ENCODE data around the gene TIMP2.
A peak's percentile ranks its signal among the peaks of the same experiment; 100 is the strongest.

Gene TIMP2

GRCh38 chr17:78832541-78832810 lies 92.7 kb downstream of the TIMP2 start:
- DNase-seq = no peak

GRCh38 chr17:78831688-78832540 lies 93.3 kb downstream of the TIMP2 start:
- DNase-seq = no peak

- no peak for DNase-seq
Observed at GRCh38 chr17:78829477-78829876, 95.7 kb downstream of the TIMP2 start.

GRCh38 chr17:78828470-78829185 lies 96.6 kb downstream of the TIMP2 start:
- peak; percentile 53 for DNase-seq

DNA sequence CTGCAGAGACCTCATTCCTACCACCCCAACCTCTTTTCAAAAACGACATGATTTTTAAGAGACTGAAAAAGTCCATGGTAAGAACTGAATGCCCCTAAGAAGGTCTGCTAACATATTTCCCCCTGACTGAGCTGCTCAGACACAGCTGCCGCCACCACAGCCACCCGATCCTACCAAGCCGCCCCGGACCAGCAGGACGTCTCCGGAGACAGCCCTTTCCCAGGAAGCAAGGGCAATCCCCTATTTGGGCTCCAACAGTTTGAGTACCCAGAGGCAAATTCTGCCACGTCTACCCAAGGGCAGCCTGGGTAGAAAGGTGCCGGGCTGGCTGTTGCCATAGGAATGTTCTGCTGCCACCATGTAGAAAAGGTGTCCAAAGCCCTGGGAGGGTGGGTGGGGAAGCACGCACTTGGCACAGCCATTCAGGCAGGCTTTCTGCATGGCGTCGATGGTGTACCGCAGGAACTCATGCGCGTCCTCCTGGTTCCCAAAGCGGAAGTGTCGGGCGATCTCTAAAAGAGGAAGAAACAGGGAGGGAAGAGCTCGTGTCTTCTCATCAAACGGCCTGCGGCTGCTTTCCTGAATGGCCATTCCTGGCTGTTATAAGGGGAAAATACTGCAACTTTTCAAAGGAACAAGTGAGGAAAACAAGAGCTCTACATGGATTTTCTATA lies 98.2 kb downstream of the TIMP2 start:
- DNase-seq = no peak

DNA sequence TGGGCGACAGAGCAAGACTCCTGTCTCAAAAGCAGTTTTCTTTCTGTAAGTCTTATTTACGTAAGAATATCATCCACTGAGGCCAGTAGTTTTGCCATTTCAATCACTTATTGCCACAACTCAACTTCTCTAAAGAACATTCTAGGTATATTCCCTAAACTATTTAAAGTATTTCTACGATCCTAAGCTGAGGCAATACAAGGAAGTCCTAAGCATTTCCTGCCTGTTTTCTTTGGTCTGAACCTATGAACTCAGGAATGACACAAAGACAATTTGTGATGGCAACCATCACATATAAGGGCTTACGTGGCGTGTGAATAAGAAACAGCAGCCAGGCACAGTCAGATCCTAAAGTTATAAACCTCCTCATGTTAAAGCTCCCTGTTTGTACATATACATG lies 98.8 kb downstream of the TIMP2 start:
- DNase-seq = no peak

DNA sequence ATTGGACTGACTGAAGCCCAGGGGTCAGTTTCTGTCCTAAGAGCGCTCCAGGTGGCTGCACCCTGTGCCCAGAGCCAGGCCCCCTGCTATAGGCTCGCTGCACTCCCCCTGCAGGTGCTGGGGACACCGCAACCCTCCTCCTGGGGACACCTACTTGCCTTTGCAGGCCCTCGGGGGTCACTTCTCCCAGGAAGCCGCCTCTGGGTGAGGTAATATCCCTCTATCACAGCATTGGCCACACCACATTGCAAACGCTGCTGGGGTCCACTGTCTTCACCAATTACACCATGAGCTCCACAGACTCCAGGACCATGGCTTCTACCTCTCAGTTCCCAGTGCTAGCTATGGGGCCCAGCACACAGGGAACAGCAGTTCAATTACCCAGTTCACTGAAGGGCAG lies 99.5 kb downstream of the TIMP2 start:
- no peak for DNase-seq

DNA sequence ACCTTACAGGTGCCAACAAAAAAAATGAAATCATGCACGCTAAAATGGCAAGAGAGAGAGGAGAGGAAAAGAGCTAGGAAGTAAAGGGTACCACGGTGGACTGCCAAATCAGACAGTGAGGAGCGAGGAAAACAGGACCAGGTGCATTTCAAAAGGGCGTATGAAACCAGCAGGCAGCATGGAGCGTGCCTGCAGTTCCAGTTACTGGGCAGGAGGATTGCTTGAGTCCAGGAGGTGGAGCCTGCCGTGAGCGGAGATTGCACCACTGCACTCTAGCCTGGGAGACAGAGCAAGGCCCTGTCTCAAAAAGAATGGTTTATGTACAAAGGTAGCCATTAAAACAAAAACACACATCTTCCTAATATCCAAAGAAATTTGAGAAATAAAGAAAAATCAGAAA lies 100.9 kb downstream of the TIMP2 start:
- DNase-seq = no peak

DNA sequence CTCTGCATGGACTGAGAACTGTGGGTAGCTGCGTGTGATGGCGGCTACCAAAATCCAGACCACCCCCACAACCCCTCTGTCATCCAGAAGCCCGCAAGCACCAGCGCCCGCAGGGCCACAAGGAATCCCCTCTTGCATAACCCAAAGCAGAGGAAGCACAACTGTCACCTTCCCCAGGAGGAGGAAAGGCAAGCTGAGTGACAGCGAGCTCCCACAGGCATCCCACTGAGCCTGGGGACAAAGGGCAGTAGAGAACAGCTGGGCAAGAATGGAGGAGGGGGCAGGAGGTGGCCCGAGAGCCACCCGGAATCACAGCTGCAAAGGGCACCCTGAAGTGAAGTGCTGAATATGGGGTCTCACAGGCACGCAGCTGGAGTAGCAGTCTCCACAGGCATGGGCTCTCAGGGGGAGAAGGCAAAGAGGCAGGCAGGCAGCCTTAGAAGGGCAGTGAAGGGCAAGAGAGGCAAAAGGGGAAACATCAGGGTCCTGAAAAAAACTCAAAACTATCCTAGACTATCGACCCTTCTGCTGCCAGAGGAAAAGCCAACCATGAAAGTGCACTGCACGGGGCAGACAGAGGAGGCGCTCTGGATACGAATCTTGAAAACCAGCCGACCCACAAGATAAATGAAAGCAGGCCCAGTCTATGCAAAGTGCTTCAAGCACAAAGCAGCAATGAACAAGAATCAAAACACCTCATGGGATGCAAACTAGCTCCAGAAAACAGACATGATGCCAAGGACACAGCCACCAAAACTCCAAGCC lies 101.7 kb downstream of the TIMP2 start:
- DNase-seq = no peak

- peak; percentile 59 for DNase-seq
Observed at GRCh38 chr17:78822552-78822951, 102.6 kb downstream of the TIMP2 start.

DNA sequence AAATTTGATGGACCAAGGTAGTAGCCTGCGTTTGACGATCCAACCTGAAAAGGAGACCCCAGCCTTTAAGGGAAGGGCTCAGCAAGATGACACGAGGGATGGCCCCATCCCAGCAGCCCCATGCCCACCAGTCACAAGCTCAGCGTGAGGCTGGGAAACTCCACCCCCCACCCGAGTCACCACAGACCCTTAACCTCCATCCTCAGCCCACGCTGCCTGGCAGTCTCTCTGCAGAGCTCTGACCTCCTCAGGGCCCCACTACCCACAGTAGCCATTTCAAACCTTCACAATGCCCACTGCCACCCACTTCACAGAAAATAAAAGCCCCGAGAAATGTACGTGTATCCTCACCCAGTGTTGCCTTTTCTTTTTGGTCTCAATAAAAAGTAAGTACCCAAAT lies 103.2 kb downstream of the TIMP2 start:
- no peak for DNase-seq

DNA sequence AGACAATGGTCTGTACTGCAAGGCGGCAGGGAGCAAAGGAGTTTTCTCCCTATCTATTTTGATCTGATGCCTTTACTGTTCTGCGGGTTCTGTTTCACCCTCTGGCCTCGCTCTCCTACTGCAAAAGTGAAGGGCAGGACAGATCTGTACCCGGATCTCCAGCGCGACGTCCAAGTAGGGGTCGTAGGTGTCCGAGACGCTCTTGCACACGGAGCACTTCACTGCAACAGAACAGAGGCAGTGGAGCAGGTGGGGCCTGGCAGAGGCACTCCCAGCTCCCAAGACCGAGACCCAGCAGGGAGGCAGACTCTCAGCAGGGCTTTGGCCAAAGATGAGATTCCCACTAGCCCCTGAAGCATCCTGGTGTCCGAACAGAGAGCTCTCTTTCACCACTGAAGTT lies 104.3 kb downstream of the TIMP2 start:
- no peak for DNase-seq

GRCh38 chr17:78819806-78820792 lies 105.1 kb downstream of the TIMP2 start:
- DNase-seq = no peak

DNA sequence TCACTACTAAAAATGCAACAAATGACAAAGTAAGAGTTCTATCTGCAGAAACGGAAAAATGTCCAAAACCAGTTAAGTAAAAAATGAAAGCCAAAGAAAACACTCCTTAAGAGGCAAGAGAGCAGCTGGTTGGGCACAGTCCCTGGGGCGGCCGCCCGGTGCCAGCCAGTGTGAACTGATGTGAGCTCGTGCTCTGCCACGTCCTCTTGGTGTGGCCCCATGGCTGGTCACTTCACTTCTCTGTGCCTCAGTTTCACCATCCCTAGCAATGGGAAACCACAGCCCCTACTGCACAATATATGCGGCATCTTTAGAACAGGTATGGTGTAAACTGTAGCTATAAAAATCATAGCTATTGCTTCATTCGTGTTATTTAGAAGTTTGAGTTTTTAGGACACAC lies 105.8 kb downstream of the TIMP2 start:
- no peak for DNase-seq

- DNase-seq = no peak
Observed at GRCh38 chr17:78818932-78819331, 106.3 kb downstream of the TIMP2 start.

GRCh38 chr17:78818152-78818846 lies 106.9 kb downstream of the TIMP2 start:
- no peak for DNase-seq

DNA sequence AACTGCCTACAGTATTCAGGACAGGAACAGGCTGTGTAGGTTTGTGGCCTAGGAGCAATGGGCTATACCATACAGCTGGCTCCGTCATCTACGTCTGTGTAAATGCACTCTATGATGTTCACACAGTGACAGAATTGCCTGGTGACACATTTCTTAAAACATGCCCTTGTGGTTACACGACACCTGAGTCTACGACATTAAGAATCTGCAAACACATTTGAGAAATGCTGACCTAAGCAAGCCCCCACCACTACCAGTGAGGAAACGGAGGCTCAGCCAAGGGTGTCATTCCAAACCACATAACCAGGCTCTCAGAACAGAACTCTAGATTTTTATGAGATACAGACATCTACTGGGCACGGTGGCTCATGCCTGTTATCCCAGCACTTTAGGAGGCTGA lies 108.1 kb downstream of the TIMP2 start:
- DNase-seq = no peak

- DNase-seq = no peak
Observed at GRCh38 chr17:78815696-78816095, 109.5 kb downstream of the TIMP2 start.

- no peak for DNase-seq
Observed at GRCh38 chr17:78812855-78813254, 112.3 kb downstream of the TIMP2 start.

GRCh38 chr17:78808163-78808562 lies 117.0 kb downstream of the TIMP2 start:
- DNase-seq = no peak

DNA sequence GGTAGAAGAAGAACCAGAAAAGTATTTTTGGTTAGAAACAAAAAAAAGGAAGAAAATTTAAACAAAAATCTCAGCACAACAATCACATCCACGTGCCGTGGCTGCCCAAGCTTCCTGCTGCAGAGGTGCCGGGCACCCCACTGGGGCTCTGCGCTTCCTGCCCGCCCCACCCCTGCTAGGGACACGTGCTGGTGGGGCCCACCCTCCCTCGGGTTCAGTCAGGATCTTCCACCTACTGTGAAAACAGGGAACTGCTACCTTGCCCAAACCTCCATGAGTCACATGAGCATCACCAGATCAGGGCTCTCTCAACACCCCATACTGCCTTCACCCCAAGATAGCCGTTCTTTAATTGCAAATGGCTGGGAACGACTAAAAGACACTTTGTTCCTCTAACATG lies 118.7 kb downstream of the TIMP2 start:
- no peak for DNase-seq
